Measurements from ENCODE around the gene SAV1.

- TF ChIP-seq CTCF (IDR thresholded peaks at IDR 0.05): no peak
- no peak for TF ChIP-seq POLR2AphosphoS5 (IDR thresholded peaks at IDR 0.05; ENCODE audit: insufficient read depth in 1 of 2, low read depth in 1 of 2)
- no peak for TF ChIP-seq POLR2A (IDR thresholded peaks at IDR 0.05)
These were observed 36.4 kb upstream of the SAV1 start for GRCh38 chr14:50704454-50705010.

Data from vagina (tissue), 2 donors.